Measurements from ENCODE around the gene TPM1. TPM values are rescaled to one million over a fixed set of nuclear protein-coding genes. Genes with fewer than 3 reads are reported as not detected.

TPM1 gene
- total RNA-seq, 1 donor from 2014 or later = 67.5 TPM

- Mint-ChIP-seq H3K27me3 (ENCODE audit: low read depth) (peaks cover 76% of the 10 kb centered on the region), H3K9me3 (no peaks in the 10 kb centered on the region), H3K4me3 (peak overlapping the region; percentile 87), H3K36me3 (ENCODE audit: low read depth) (no peaks in the 10 kb centered on the region), H3K27ac (ENCODE audit: unreplicated experiment) (no peak overlapping the region), H3K4me1 (peaks cover 39% of the 10 kb centered on the region)
- TF ChIP-seq CTCF (conservative IDR thresholded peaks at IDR 0.05) = no peak
- DNase-seq (ENCODE audit: low read depth, low spot score) = no peak
Observed at GRCh38 chr15:63041402-63041973, 1.1 kb upstream of the TPM1 start.

GRCh38 chr15:63042877-63043334 lies 359 bp downstream of the TPM1 start:
- no peak for TF ChIP-seq CTCF (conservative IDR thresholded peaks at IDR 0.05)
- Mint-ChIP-seq H3K36me3 (ENCODE audit: low read depth) (no peaks in the 10 kb centered on the region), H3K4me1 (peaks cover 45% of the 10 kb centered on the region), H3K4me3 (peak overlapping the region; percentile 99), H3K9me3 (no peaks in the 10 kb centered on the region), H3K27ac (ENCODE audit: unreplicated experiment) (peak overlapping the region; percentile 90), H3K27me3 (ENCODE audit: low read depth) (peaks cover 90% of the 10 kb centered on the region)
- DNase-seq (ENCODE audit: low read depth, low spot score) = no peak

GRCh38 chr15:63043335-63044076 lies 959 bp downstream of the TPM1 start:
- TF ChIP-seq CTCF (conservative IDR thresholded peaks at IDR 0.05) = no peak

GRCh38 chr15:63044077-63044644 lies 1.6 kb downstream of the TPM1 start:
- Mint-ChIP-seq H3K27ac (ENCODE audit: unreplicated experiment) (no peak overlapping the region), H3K4me1 (peaks cover 45% of the 10 kb centered on the region), H3K9me3 (no peaks in the 10 kb centered on the region), H3K4me3 (peak overlapping the region; percentile 99), H3K36me3 (ENCODE audit: low read depth) (no peaks in the 10 kb centered on the region), H3K27me3 (ENCODE audit: low read depth) (peaks cover 90% of the 10 kb centered on the region)
- DNase-seq (ENCODE audit: low read depth, low spot score) = no peak
- no peak for TF ChIP-seq CTCF (conservative IDR thresholded peaks at IDR 0.05)

More at GRCh38 chr15:63043335-63044076, 959 bp downstream of the TPM1 start:
- Mint-ChIP-seq H3K27ac (ENCODE audit: unreplicated experiment) (peak overlapping the region; percentile 90), H3K9me3 (no peaks in the 10 kb centered on the region), H3K4me3 (peak overlapping the region; percentile 99), H3K4me1 (peaks cover 40% of the 10 kb centered on the region), H3K27me3 (ENCODE audit: low read depth) (peaks cover 88% of the 10 kb centered on the region), H3K36me3 (ENCODE audit: low read depth) (no peaks in the 10 kb centered on the region)
- no peak for DNase-seq (ENCODE audit: low read depth, low spot score)

GRCh38 chr15:63044645-63045464 lies 2.3 kb downstream of the TPM1 start:
- Mint-ChIP-seq H3K4me3 (peak overlapping the region; percentile 99), H3K27ac (ENCODE audit: unreplicated experiment) (no peak overlapping the region), H3K27me3 (ENCODE audit: low read depth) (peaks cover 87% of the 10 kb centered on the region), H3K9me3 (no peaks in the 10 kb centered on the region), H3K36me3 (ENCODE audit: low read depth) (no peaks in the 10 kb centered on the region), H3K4me1 (peaks cover 52% of the 10 kb centered on the region)
- no peak for TF ChIP-seq CTCF (conservative IDR thresholded peaks at IDR 0.05)
- no peak for DNase-seq (ENCODE audit: low read depth, low spot score)
